Transverse colon (tissue), 4 donors: ENCODE measurements around the gene PPP1R27. TPM values are rescaled to one million over a fixed set of nuclear protein-coding genes. Genes with fewer than 3 reads are reported as not detected.

Experiments
- DNase-seq: peaks from one replicate; pipeline ENCODE4 v3.0.0-alpha.2; 2019
- H3K27ac ChIP-seq, 4 donors: fragments of 200-600 bp; sonication (generic); 2 replicates each; pipeline ENCODE4 v1.5.1; 2016 to 2018; ENCODE audit warnings: inconsistent platforms in 4 of 4
- H3K27me3 ChIP-seq: fragments of 200-600 bp; sonication (generic); 2 replicates; pipeline ENCODE4 v1.5.1; 2017; ENCODE audit warnings: inconsistent platforms
- H3K36me3 ChIP-seq, 4 donors: fragments of 200-600 bp; sonication (generic); 2 replicates each; pipeline ENCODE4 v1.5.1; 2017 to 2019; ENCODE audit warnings: inconsistent platforms in 4 of 4
- H3K4me1 ChIP-seq, 4 donors: fragments of 200-600 bp; sonication (generic); 2 replicates each; pipeline ENCODE4 v1.5.1; 2017 to 2020; ENCODE audit warnings: inconsistent platforms in 4 of 4
- H3K4me3 ChIP-seq, 4 donors: fragments of 200-600 bp; sonication (generic); 1 replicate in 1 of 4; 2 replicates in 3 of 4; pipeline versions ENCODE4 v1.5.1 to v1.6.1; 2017 to 2019; ENCODE audit warnings: inconsistent platforms in 4 of 4
- H3K9me3 ChIP-seq, 2 donors: fragments of 200-600 bp; sonication (generic); 2 replicates each; pipeline ENCODE4 v1.5.1; 2017 to 2019; ENCODE audit warnings: inconsistent platforms in 2 of 2
- CTCF ChIP-seq, 5 experiments: fragments of 200-600 bp in 3 of 5; fragments of 450-650 bp in 2 of 5; sonication (generic) in 3 of 5; IDR thresholded peaks; 1 replicate in 2 of 5; 2 replicates in 3 of 5; pipeline ENCODE4 v1.5.1; 2016 to 2017; ENCODE audit warnings: antibody characterized with exemption in 5 of 5, inconsistent platforms in 3 of 5, mild to moderate bottlenecking in 2 of 5, moderate library complexity in 1 of 5
- EP300 ChIP-seq: sonication (generic); formaldehyde crosslinking; IDR thresholded peaks from one replicate; pipeline ENCODE4 v1.6.1; 2017; ENCODE audit warnings: antibody characterized with exemption, low read depth
- POLR2A ChIP-seq: fragments of 450-650 bp; IDR thresholded peaks from one replicate; pipeline ENCODE4 v1.6.1; 2016; ENCODE audit warnings: antibody characterized with exemption, mild to moderate bottlenecking, moderate library complexity
- POLR2AphosphoS5 ChIP-seq, 3 donors: sonication (generic); formaldehyde crosslinking; IDR thresholded peaks; one replicate each; pipeline ENCODE4 v1.6.1; 2016; ENCODE audit warnings: antibody characterized with exemption in 3 of 3
- WGBS, 2 donors: methylation state at CpG; one replicate each; pipeline ENCODE4 v1.1.5; 2018; ENCODE audit warnings: low coverage in 1 of 2; 5-methylcytosine and 5-hydroxymethylcytosine counted together
- in situ Hi-C, 4 donors: fragments of 200-750 bp; cut with MboI; loops; one replicate each; pipeline versions ENCODE4 v1.15.0 to v1.15.1; 2017; ENCODE audit warnings: low sequenced_read_pairs in 3 of 4, low pct_ligation_motif_present in 1 of 4, low pct_unique_long_range_greater_than_20kb in 1 of 4
- intact Hi-C: fragments of 100-400 bp; cut with DNase I; formaldehyde crosslinking; loops from one replicate; pipeline ENCODE4 v1.15.1; 2023; ENCODE audit warnings: low total_unique reads
- total RNA-seq, 4 donors: library from RNA; depleted of rRNA; stranded (reverse); fragments of >200 nt; gene quantifications; one replicate each; pipeline ENCODE4 v1.1.0, GENCODE V29; 2016

Gene PPP1R27
- total RNA-seq, 4 donors from 2014 or later: 0.68 TPM; not detected in 3

- Histone ChIP-seq H3K36me3 (no peaks in the 10 kb centered on the region), H3K4me1 (peaks cover 10 to 26% (median 17%) of the 10 kb centered on the region in 4 donors), H3K4me3 (no peak overlapping the region), H3K27ac (peak overlapping the region; percentile 91 to 93 (median 92)), H3K27me3 (no peaks in the 10 kb centered on the region), H3K9me3 (no peaks in the 10 kb centered on the region)
- WGBS, 2 donors: 89 to 92% methylated on average over 4 to 8 of the region's 8 CpGs
- TF ChIP-seq POLR2AphosphoS5 (IDR thresholded peaks at IDR 0.05): no peak
- TF ChIP-seq EP300: no peak
- no peak for TF ChIP-seq POLR2A
- no peak for TF ChIP-seq CTCF (IDR thresholded peaks at IDR 0.05)
- intact Hi-C loops: no loop called here
- DNase-seq: no peak
- in situ Hi-C loops: no loop called here
These were observed 13.7 kb downstream of the PPP1R27 start for GRCh38 chr17:81821147-81821546.

- Histone ChIP-seq H3K4me1 (peaks cover 15 to 29% (median 24%) of the 10 kb centered on the region in 4 donors), H3K36me3 (no peaks in the 10 kb centered on the region), H3K27ac (no peak overlapping the region), H3K27me3 (no peaks in the 10 kb centered on the region), H3K9me3 (no peaks in the 10 kb centered on the region), H3K4me3 (no peak overlapping the region)
- intact Hi-C loops (no loop called here), in situ Hi-C loops (no loop called here)
- TF ChIP-seq POLR2AphosphoS5 (IDR thresholded peaks at IDR 0.05) (no peak), CTCF (IDR thresholded peaks at IDR 0.05) (no peak), EP300 (no peak), POLR2A (no peak)
- 56% methylated on average over 13 of the region's 13 CpGs; no CpG with 5 or more reads in 1 of the 2 donors for WGBS, 2 donors
- no peak for DNase-seq
These were observed 15.1 kb downstream of the PPP1R27 start for GRCh38 chr17:81819708-81820107.

GRCh38 chr17:81817758-81818147 is 17.1 kb downstream of the PPP1R27 start:
- Histone ChIP-seq H3K27ac (no peak overlapping the region), H3K27me3 (no peaks in the 10 kb centered on the region), H3K4me3 (no peak overlapping the region), H3K36me3 (no peaks in the 10 kb centered on the region), H3K9me3 (no peaks in the 10 kb centered on the region), H3K4me1 (peaks cover 14 to 29% (median 24%) of the 10 kb centered on the region in 4 donors)
- 58 to 66% methylated on average over 4 to 7 of the region's 7 CpGs for WGBS, 2 donors
- DNase-seq: no peak
- intact Hi-C loops: no loop called here
- TF ChIP-seq POLR2A (no peak), EP300 (no peak), CTCF (IDR thresholded peaks at IDR 0.05) (no peak), POLR2AphosphoS5 (IDR thresholded peaks at IDR 0.05) (no peak)
- in situ Hi-C loops: no loop called here

- Histone ChIP-seq H3K9me3 (no peaks in the 10 kb centered on the region), H3K27ac (peak overlapping the region in 1 of 4 donors; percentile 1), H3K36me3 (no peaks in the 10 kb centered on the region), H3K4me1 (peaks cover 5 to 11% (median 8%) of the 10 kb centered on the region in 4 donors), H3K27me3 (peaks cover 17% of the 10 kb centered on the region), H3K4me3 (no peak overlapping the region)
- intact Hi-C loops (no loop called here), in situ Hi-C loops (no loop called here)
- DNase-seq: peak; percentile 57
- WGBS, 2 donors: 43% methylated on average over 2 of the region's 2 CpGs; no CpG with 5 or more reads in 1 of the 2 donors
- TF ChIP-seq POLR2A (no peak), POLR2AphosphoS5 (IDR thresholded peaks at IDR 0.05) (no peak), EP300 (no peak), CTCF (IDR thresholded peaks at IDR 0.05) (no peak)
These were observed 19.2 kb downstream of the PPP1R27 start for GRCh38 chr17:81815646-81815986.
